GM13977 (cell line): ENCODE measurements around the gene PRMT2.

Experiments used
- DNase-seq: peaks from one replicate; pipeline ENCODE4 v3.0.0; 2012; ENCODE audit warnings: low spot score
- in situ Hi-C: fragments of 300-500 bp; cut with MboI; formaldehyde crosslinking; loops from one replicate; pipeline ENCODE4 v1.12.0; 2022; ENCODE audit warnings: low sequenced_read_pairs, low pct_unique_long_range_greater_than_20kb, mixed read lengths, inconsistent platforms; ENCODE audit not compliant: unreplicated experiment
- TF ChIP-seq, protein P1 (sequence below): IDR thresholded peaks from 2 replicates; pipeline ENCODE4 v1.5.1; 2012; ENCODE audit warnings: mild to moderate bottlenecking, control low read depth; ENCODE audit not compliant: insufficient read depth; ENCODE audit errors: extremely low read depth, missing control alignments

Gene PRMT2

DNA sequence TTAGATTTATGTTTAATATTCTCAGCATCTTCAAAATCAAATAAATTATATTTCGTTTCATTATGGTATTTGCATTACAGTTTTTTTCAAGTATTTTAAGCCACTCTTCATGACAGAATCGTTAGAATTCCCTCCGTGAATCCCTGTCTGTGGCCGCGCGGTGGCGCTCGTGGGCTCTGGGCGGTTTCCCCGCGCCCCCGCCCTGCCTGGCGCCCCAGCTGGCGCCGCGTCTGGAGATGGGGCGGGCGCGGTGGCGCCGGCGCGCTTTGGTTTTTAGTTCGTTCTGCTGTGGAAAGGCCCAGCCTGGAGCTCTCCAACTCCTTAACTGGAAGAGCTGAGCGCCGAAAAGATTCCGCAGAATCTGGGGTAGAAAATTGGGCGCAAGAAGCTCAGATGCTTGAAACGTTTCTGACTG, 25.7 kb downstream of the PRMT2 start:
- in situ Hi-C loops: no loop called here
- DNase-seq: peak; percentile 88
- TF ChIP-seq, protein P1, sequence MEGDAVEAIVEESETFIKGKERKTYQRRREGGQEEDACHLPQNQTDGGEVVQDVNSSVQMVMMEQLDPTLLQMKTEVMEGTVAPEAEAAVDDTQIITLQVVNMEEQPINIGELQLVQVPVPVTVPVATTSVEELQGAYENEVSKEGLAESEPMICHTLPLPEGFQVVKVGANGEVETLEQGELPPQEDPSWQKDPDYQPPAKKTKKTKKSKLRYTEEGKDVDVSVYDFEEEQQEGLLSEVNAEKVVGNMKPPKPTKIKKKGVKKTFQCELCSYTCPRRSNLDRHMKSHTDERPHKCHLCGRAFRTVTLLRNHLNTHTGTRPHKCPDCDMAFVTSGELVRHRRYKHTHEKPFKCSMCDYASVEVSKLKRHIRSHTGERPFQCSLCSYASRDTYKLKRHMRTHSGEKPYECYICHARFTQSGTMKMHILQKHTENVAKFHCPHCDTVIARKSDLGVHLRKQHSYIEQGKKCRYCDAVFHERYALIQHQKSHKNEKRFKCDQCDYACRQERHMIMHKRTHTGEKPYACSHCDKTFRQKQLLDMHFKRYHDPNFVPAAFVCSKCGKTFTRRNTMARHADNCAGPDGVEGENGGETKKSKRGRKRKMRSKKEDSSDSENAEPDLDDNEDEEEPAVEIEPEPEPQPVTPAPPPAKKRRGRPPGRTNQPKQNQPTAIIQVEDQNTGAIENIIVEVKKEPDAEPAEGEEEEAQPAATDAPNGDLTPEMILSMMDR: peak; percentile 62

DNA sequence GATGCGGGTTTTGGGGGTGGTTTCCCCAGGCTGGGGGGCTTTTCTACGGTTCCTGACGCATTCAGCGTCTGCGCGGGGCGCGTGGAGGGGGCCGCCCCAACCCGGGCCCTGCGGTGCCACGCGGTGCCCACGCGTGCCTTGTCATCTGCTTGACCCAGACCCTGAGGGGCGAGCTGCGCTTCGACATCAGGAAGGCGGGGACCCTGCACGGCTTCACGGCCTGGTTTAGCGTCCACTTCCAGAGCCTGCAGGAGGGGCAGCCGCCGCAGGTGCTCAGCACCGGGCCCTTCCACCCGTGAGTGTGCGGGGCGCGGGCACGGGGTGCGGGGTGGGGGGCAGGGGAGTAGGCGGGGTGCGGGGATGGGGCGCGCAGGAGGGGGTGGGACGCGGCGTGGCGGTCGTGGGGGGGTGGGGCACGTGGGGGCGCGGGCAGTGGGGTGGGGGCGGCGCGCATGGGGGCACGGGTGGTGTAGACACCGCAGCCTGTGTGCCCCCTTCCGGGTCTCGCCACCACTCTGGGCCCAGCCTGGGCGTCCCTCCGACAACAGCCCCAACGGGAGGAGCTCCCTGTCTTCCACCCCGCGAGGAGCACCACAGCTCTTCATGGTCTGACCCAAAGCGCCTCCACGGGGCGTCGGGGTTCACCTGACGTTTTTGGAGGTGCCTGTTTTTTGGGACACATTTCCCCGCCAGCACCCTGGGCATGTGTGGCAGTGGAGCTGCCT, 26.3 kb downstream of the PRMT2 start:
- in situ Hi-C loops: no loop called here
- DNase-seq: no peak
- TF ChIP-seq, protein P1: no peak

DNA sequence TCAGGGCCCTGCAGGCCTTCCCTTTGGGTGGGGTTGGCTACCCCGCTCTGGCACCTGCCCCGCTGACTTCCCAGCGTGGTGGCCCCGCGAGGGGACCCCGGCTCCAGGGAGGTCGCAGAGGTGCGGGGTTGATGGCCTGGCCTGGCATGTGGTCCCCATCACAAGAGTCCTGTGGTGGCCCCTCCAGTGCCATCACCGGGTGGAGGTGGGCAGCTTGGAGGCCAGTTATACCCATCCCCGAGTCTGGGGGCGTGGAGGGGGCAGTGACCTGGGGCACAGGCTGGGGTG, 26.8 kb downstream of the PRMT2 start:
- TF ChIP-seq, protein P1: no peak
- in situ Hi-C loops: no loop called here
- no peak for DNase-seq

DNA sequence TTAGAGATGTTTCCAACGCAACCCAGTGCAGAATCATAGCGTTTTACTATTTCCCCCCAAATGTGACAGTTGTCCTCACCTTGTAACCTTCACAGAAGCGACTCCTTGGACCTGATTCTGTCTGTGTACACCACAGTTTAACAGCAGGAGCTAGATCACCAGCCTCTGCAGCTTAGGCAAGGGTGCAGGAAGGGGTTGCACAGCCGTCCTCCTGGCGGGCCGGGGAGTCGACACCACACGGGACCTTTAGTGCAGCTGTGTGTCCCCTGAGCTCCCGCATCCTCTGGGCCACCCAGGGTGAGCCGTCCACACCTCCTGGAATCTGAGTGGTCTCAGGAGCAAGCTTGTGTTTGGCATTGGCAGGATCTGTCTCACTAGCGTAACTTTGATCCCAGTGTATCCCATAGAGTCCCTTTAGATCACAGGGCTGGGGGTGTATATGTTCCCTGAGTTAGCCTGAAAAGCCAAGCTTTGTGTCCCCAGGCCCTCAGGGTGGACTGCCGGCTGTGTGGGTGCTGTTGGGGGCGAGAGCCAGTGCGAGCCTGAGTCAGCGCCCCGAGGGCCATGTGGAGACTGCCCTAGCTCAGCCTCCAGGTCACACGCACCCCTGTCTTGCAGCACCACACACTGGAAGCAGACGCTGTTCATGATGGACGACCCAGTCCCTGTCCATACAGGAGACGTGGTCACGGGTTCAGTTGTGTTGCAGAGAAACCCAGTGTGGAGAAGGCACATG, 27.5 kb downstream of the PRMT2 start:
- in situ Hi-C loops: no loop called here
- TF ChIP-seq, protein P1: no peak

DNA sequence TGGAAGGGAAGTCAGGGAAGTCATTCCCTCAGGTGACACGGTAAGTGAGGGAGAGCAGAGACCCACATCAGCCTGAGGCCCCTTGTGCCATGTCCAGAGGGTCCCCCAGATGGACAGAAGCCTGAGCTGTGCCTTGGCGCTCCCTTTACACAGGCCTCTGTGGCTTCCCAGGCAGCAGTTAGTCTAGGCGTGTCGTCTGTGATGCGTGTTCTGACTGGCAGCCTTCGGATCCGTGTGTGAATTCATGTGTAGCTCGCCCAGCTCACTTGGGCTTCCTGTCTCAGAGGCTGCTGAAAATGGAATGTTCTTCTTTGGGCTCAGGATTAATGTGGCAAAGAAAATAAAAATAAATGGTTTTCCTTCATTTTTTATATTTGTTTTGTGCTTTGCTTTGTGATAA, 28.3 kb downstream of the PRMT2 start:
- TF ChIP-seq, protein P1: no peak
- in situ Hi-C loops: no loop called here
- DNase-seq: no peak

More for the DNA sequence above, 27.5 kb downstream of the PRMT2 start:
- DNase-seq: no peak

DNA sequence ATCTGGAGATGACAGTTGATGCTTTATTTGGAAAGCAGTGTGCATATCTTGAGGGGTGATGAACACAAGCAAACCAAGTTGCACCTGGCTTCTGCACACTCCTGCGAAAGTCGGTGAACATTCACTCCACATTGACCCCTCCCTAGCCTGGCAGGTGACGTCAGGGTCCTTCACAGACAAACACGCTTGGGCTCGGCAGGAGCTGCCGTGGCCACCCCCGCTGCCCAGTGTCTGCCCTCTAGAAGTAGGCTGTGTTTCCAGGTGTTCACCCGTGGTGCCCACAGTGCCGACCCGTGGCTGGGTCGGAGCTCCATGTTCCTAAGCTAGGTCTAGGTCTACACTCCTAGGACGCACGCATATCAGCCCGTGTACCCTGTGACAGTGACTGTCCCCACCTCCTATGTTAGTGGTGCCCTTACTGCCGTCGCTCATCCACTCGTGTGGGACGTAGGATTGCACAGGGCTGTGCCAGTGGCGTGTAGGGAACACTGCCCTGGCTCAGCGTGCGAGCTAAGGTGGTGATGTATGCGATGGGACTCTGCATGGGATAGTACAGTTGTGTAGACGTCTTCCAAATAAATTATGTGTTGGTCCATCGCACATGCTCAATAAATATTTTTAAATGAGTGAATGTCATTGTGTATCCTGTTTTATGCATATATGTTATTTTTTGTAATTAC, 29.0 kb downstream of the PRMT2 start:
- in situ Hi-C loops: no loop called here
- DNase-seq: no peak
- TF ChIP-seq, protein P1: no peak
